GM18520 (cell line): ENCODE results near the gene KAZN.

Source experiments
- ATAC-seq: cut with Tn5 transposase; IDR thresholded peaks from one replicate; pipeline ENCODE4 v1.9.1; 2021; ENCODE audit not compliant: unreplicated experiment

Gene KAZN

DNA sequence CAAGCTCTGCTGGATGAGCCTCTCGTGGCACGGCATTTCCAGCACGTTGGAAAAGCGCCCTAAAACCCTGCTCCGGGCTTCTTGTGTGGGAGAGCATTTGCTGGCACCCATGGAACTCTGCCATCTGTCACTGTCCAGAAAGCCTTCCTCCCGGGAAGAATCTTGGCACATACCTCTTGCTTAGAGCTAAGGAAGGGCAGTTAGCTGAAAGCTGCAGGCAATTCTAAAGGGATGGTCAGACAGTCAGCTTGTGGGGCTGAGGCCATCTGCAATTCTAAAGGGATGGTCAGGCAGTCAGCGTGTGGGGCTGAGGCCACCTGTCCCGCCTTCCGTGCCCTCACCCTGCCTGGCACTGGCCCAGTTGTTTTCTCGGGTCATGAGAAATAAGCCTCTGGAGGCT is 416.0 kb downstream of the KAZN start:
- no peak for ATAC-seq

GRCh38 chr1:15016001-15016400 is 417.5 kb downstream of the KAZN start:
- ATAC-seq = no peak

DNA sequence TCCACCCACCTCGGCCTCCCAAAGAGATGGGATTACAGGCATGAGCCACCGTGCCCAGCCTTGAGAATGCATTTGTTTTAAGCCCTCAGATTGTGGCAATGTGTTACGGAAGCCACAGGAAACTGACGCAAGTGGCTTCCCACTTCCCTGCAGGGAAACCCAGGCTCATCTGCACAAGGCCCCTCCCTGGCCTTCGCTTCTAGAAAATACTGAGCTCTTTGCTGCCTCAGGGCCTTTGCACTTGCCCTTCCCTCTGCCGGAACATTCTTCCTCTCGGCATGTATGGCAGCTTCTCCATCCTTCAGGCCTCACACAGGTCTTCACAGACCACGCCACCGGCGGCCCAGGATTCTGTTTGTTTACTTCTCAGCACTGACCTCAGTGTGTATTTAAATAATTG is 418.0 kb downstream of the KAZN start:
- ATAC-seq = no peak

DNA sequence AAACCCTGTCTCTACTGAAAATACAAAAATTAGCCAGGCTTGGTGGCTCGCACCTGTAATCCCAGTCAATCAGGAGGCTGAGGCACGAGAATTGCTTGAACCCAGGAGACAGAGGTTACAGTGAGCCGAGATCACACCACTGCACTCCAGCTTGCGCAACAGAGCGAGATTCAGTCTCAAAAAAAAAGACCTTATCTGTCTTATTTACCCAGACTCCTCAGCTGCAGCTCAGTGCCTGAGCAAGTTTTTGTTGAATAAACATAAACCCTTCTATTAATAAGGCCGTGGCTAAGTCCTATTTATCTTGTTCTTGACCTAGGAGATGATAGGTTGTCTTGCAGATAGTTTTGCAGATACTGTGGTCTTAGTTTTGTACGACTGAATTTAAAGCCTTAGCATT is 418.6 kb downstream of the KAZN start:
- no peak for ATAC-seq

DNA sequence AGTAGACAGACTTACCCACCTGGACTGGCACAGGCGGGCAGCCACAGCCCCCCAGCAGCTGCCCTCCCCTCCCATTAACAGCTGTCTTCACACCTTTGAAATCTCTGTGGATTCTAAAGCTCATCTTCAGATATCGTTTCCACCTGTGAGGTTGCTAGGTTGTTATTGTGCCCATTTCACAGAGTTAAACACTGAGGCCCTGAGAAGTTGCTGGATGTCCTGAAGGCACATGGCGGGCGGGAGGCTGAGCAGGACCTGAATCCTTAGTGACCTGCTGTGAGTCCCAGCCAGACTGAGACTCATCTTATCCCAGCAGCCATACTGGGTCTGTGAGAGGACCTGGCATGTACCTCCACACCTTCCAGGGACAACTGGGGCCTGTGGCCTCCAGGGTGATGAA is 420.3 kb downstream of the KAZN start:
- ATAC-seq = no peak

DNA sequence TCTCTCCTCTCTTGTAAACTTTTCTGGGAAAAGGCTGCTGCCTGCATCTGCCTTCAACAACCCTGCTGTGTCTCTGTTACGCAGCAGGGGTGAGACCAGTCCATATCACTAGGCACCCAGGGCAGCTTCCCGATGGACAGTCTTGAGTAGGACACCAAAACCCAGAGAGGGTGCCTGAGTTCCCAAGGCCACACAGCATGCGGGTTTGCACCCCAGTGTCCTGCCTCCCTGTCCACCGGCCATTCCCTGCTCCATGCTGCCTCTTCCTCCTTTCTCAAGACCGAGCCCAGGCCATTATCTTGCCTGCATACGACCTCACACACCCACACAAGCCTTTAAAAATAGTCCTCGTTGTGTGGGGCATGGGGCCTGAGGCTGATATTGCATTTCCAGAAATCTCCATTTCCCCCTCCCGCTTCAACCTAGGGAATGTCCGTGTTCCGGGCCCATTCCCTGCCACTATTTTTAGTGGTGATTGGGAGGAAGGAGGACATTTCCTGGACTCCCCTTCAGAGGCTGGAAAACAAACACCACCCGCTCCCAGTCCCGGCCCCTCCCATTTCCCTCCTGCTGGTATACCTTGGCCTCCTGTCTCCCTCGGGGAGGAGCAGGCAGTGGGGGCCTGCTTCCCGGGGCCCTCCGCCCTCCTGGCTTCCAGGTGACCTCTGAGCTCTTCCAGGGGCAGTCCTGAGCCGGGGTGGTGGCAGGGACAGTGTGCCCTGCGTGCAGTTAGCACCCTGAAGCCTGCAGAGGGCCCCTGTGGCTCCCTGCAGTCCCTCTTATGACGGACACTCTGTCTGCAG is 422.7 kb downstream of the KAZN start:
- no peak for ATAC-seq

- ATAC-seq = no peak
Observed at GRCh38 chr1:15022048-15022447, 423.6 kb downstream of the KAZN start.

GRCh38 chr1:15023205-15023604 is 424.7 kb downstream of the KAZN start:
- no peak for ATAC-seq

DNA sequence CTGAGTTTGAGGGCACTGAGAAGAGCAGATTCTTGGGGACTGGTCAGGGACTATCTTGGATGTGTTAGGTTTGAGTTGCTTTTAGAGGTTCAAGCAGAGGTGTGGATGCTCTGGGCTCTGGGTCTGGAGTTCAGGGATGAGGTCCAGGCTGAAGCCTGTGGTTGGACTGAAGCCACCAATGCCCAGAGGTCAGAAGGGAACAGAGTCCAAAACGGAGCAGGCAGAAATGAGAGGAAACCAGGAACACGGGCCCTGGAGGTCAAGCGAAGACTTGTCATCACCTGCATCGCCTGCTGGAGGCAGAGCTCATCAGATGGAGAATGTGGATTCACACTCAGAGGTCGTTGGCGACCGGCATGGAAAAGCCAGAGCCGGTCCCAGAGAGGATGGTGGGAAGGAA is 425.5 kb downstream of the KAZN start:
- ATAC-seq = no peak

- no peak for ATAC-seq
Observed at GRCh38 chr1:15026117-15026489, 427.6 kb downstream of the KAZN start.

DNA sequence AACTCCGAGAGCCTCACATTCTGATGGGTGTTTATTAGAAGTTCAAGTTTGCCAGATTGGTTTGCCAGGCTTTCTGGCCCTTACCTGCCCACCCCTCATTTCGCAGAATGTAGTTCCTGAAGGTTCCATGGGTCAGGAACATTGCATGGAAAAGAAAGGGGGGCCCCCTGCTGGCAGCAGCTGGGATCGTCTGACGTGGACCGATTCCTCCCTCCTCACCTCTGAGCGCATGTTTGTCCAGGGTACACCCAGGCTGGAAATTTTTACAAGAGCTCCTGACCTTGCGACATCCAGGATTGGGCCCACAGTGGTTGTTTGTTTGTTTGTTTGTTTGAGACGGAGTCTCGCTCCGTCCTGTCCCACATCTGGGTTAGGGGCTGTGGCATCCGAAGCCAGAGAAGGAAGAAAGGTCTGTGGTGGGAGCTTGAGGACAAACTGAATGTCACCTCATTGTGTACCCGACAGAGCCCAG is 429.1 kb downstream of the KAZN start:
- ATAC-seq = no peak

- ATAC-seq = no peak
Observed at GRCh38 chr1:15028102-15028501, 429.6 kb downstream of the KAZN start.

GRCh38 chr1:15028616-15029015 is 430.1 kb downstream of the KAZN start:
- ATAC-seq = no peak

GRCh38 chr1:15029036-15029435 is 430.6 kb downstream of the KAZN start:
- no peak for ATAC-seq

GRCh38 chr1:15029786-15030185 is 431.3 kb downstream of the KAZN start:
- ATAC-seq = no peak

DNA sequence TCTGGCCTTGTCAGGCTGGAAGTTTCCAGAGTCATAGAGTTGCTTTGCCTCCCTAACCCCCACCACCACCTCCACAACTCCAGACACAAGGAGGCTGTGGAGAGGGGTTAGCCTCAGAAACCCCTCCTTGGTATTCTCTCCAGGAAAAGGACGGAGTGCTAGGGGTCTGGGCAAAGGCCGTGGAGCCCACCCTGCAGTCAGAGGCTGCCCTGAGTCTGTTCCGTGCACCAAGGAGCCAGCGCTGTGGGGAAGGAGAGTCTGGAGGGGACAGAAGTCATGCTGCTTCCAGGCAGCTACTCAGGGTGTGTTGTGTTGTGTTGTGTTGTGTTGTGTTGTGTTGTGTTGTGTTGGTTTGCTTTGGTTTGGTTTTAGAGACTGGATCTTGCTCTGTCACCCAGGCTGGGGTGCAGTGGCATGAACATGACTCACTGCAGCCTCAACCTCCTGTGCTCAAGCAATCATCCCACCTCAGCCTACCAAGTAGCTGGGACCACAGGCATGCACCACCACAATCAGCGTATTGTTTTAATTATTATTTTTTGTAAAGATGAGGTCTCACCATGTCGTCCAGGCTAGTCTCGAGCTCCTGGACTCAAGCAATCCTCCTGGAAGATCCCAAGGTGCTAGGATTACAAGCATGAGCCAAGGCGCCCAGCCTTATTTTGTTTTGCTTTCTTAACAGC is 432.9 kb downstream of the KAZN start:
- no peak for ATAC-seq

GRCh38 chr1:15033264-15033663 is 434.8 kb downstream of the KAZN start:
- no peak for ATAC-seq

- no peak for ATAC-seq
Observed at GRCh38 chr1:15034656-15035055, 436.2 kb downstream of the KAZN start.

DNA sequence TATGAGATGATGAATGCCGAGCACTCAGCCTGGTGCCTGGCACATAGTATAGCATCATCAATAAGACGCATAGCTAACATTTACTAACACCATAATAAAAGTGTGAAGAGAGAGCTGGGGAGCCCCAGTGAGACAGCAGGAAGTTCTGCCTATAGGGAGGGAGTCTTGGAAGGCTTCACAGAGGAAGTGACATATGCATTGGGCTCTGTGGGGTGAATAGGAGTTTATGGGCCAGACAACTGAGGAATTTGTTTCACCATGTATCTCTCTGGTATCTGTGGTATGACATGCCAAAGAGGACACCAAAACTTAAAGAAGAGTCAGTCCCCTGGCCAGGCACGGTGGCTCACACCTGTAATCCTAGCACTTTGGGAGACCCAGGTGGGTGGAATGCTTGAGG is 436.8 kb downstream of the KAZN start:
- no peak for ATAC-seq

DNA sequence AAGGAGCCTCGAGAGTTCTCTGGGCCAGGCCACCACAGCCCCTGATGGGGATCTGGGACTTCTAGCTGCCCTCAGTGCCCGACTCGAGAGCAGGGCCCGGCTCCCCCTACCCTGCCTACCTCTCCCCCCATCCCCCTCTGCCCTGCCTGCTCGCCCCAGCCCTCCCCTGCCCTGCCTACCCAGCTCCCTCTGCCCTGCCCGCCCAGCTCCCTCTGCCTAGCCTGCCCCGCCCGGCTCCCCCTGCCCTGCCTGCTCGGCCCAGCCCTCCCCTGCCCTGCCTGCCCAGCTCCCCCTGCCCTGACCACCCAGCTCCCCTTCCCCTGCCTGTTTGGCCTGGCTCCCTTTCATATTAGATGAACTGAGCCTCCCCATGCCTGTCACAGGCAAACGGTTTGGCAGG is 437.6 kb downstream of the KAZN start:
- no peak for ATAC-seq

DNA sequence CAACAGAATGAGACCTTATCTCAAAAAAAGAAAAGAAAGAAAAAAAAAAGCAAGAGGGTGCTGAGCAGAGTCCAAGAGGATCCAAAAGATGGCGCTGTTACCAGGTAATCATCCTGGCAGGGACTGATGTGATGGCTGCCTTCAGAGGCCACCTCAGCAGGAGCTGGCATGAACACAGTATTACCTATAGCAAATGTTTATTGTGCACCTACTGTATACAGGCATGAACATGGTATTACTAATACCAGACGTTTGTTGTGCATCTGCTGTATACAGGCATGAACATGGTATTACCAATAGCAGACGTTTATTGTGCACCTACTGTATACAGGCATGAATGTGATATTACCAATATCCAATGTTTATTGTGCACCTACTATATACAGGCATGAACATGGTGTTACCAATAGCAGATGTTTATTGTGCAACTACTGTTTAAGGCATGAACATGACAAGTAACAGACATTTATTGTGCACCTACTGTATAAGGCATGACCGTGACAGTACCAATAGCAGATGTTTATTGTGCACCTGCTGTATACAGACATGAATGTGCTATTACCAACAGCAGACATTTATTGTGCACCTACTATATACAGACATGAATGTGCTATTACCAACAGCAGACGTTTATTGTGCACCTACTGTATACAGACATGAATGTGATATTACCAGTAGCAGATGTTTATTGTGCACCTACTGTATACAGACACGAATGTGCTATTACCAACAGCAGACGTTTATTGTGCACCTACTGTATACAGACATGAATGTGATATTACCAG is 439.9 kb downstream of the KAZN start:
- ATAC-seq = no peak
